Nephron progenitor cell (in vitro differentiated cells): ENCODE measurements around the gene CEP85.

Experiments used
- DNase-seq: peaks from one replicate; pipeline ENCODE4 v3.0.0; 2021
- H3K27ac Mint-ChIP-seq: 2 replicates; pipeline ENCODE4 v1.8.0; 2021; ENCODE audit warnings: mild to moderate bottlenecking, moderate library complexity, mixed read lengths
- H3K27me3 Mint-ChIP-seq: 2 replicates; pipeline ENCODE4 v1.8.0; 2021; ENCODE audit warnings: mild to moderate bottlenecking, low read depth, mixed read lengths; ENCODE audit not compliant: poor library complexity
- H3K36me3 Mint-ChIP-seq: 2 replicates; pipeline ENCODE4 v1.8.0; 2021; ENCODE audit warnings: low read depth, mixed read lengths
- H3K4me1 Mint-ChIP-seq: 2 replicates; pipeline ENCODE4 v1.8.0; 2021; ENCODE audit warnings: mixed read lengths
- H3K4me3 Mint-ChIP-seq: 2 replicates; pipeline ENCODE4 v1.8.0; 2021; ENCODE audit warnings: mild to moderate bottlenecking, moderate library complexity, mixed read lengths
- H3K9me3 Mint-ChIP-seq: 2 replicates; pipeline ENCODE4 v1.8.0; 2021; ENCODE audit warnings: mild to moderate bottlenecking, moderate library complexity, mixed read lengths
- CTCF ChIP-seq: fragments of 200-600 bp; sonication (generic); IDR thresholded peaks from 2 replicates; pipeline ENCODE4 v1.5.0; 2021; ENCODE audit warnings: antibody characterized with exemption

Gene CEP85

GRCh38 chr1:26317146-26317545 is 83.1 kb downstream of the CEP85 start:
- H3K9me3 Mint-ChIP-seq, result no peaks in the 10 kb centered on the region
- no peak for DNase-seq
- no peak for TF ChIP-seq CTCF
- no peaks in the 10 kb centered on the region for H3K36me3 Mint-ChIP-seq
- peaks cover 69% of the 10 kb centered on the region for H3K4me1 Mint-ChIP-seq
- peak overlapping the region; percentile 89 for H3K27ac Mint-ChIP-seq
- H3K27me3 Mint-ChIP-seq, result peaks cover 10% of the 10 kb centered on the region
- peak overlapping the region; percentile 35 for H3K4me3 Mint-ChIP-seq

- no peak for DNase-seq
- Mint-ChIP-seq H3K4me3 (peak within 1 kb of the TSS; percentile 35), H3K4me1 (peaks cover 68% of the 10 kb centered on the region), H3K27me3 (peaks cover 10% of the 10 kb centered on the region), H3K9me3 (no peaks in the 10 kb centered on the region), H3K27ac (peak within 1 kb of the TSS; percentile 89), H3K36me3 (no peaks in the 10 kb centered on the region)
- TF ChIP-seq CTCF, result no peak
These were observed 83.8 kb downstream of the CEP85 start, which contains the start of gene CD52 for GRCh38 chr1:26317612-26318337. TSS of gene CD52 (plus strand) at chr1:26317958. CDS start at chr1:26318018, 60 bp downstream.

- H3K4me3 Mint-ChIP-seq, result no peak overlapping the region
- peak overlapping the region; percentile 89 for H3K27ac Mint-ChIP-seq
- H3K27me3 Mint-ChIP-seq, result peaks cover 6% of the 10 kb centered on the region
- H3K4me1 Mint-ChIP-seq, result peaks cover 68% of the 10 kb centered on the region
- no peak for TF ChIP-seq CTCF
- H3K36me3 Mint-ChIP-seq, result no peaks in the 10 kb centered on the region
- no peak for DNase-seq
- no peaks in the 10 kb centered on the region for H3K9me3 Mint-ChIP-seq
These were observed 84.5 kb downstream of the CEP85 start for GRCh38 chr1:26318338-26319064.

GRCh38 chr1:26320896-26321295 is 86.9 kb downstream of the CEP85 start:
- Mint-ChIP-seq H3K4me1 (peaks cover 50% of the 10 kb centered on the region), H3K27ac (no peak overlapping the region), H3K9me3 (no peaks in the 10 kb centered on the region), H3K27me3 (no peaks in the 10 kb centered on the region), H3K36me3 (no peaks in the 10 kb centered on the region), H3K4me3 (no peak overlapping the region)
- DNase-seq, result no peak
- TF ChIP-seq CTCF, result no peak

- H3K36me3 Mint-ChIP-seq, result no peaks in the 10 kb centered on the region
- H3K27me3 Mint-ChIP-seq, result no peaks in the 10 kb centered on the region
- no peak overlapping the region for H3K27ac Mint-ChIP-seq
- H3K4me3 Mint-ChIP-seq, result no peak overlapping the region
- DNase-seq, result peak; percentile 96
- H3K9me3 Mint-ChIP-seq, result no peaks in the 10 kb centered on the region
- peak; percentile 74 for TF ChIP-seq CTCF
- H3K4me1 Mint-ChIP-seq, result peaks cover 44% of the 10 kb centered on the region
These were observed 87.5 kb downstream of the CEP85 start for GRCh38 chr1:26321315-26322041.
